HL-60/S4 treated with phorbol 12-myristate 13-acetate at 8.2 ng/mL for 4 days and 3 days (cell line): ENCODE data around the gene HDAC8.
"Not testable (repeated sequence)": the region's sequence is repeated elsewhere in the genome, so short reads cannot be mapped to it uniquely, and the experiment has no call there.

Source experiments
- in situ Hi-C: fragments of 300-500 bp; cut with MboI; formaldehyde crosslinking; loops from 2 replicates; pipeline ENCODE4 v1.15.0; 2022; ENCODE audit warnings: low sequenced_read_pairs

Gene HDAC8

DNA sequence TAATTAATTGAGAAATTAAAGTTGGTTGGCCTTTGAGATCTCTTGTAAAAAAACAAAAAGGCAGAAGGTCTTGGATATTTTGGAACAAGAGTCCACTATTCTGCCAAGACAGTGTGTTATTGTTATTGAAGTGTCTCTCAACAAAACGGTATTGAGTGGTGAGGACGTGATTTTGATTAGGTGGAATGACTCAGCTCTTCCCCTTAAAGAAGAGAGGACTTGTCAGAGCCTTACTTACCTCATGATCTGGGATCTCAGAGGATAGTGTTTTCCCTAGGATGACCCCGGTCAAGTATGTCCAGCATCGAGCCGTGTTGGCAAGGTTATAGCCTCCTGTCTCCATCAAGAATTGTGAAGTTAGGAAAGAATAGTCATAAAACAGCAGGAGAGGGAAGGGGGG lies 110.9 kb downstream of the HDAC8 start:
- in situ Hi-C loops, result no loop called here

DNA sequence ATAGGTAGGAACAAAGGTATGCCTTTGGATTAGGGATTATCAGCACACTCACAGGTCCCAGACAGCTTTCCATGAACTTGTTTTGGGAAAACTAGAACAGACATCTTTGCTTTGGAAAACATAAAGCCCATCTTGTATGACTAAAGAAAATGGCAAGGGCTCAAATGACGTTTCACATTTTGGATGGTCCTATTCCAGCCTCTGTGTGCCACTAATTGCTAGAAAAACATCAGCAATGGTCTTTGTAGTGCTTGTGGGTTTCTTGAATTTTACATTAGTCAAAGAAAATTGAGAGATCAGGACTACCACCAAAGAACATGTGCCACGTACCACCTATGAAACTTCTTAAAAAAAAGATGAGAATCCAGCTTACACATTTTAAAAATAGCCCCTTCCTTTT lies 111.4 kb downstream of the HDAC8 start:
- in situ Hi-C loops, result no loop called here

DNA sequence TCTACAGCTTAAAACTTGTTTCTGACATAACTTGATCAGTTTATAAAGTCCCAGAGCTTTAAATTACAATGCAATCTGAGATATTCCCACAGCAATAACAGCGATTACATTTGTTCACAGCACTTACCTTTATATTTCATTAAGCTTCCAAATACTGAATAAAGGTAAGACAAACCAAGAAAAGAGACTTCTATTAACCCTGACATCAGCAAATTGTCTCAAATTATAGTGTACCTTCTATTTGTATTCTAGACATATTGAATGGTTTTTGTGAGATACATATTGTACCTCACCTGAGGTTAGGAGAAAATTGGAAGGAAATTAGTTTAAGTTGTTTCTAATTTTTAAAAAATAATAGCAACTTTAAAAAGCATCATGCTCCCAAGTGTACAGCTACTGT lies 111.9 kb downstream of the HDAC8 start:
- in situ Hi-C loops, result no loop called here

DNA sequence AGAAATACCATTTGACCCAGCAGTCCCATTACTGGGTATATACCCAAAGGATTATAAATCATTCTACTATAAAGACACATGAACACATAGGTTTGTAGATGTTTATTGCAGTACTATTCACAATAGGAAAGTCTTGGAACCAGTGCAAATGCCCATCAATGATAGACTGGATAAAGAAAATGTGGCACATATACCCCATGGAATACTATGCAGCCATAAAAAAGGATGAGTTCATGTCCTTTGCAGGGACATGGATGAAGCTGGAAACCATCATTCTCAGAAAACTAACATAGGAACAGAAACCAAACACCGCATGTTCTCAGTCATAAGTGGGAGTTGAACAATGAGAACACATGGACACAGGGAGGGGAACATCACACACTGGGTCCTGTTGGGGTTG lies 123.6 kb downstream of the HDAC8 start:
- in situ Hi-C loops, result not testable (repeated sequence)

DNA sequence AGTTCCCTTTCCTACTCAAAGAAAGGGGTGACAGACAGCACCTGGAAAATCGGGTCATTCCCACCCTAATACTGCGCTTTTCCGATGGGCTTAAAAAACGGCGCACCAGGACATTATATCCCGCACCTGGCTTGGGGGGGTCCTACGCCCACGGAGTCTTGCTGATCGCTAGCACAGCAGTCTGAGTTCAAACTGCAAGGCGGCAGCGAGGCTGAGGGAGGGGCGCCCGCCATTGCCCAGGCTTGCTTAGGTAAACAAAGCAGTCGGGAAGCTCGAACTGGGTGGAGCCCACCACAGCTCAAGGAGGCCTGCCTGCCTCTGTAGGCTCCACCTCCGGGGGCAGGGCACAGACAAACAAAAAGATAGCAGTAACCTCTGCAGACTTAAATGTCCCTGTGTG lies 131.9 kb downstream of the HDAC8 start:
- in situ Hi-C loops, result not testable (repeated sequence)

DNA sequence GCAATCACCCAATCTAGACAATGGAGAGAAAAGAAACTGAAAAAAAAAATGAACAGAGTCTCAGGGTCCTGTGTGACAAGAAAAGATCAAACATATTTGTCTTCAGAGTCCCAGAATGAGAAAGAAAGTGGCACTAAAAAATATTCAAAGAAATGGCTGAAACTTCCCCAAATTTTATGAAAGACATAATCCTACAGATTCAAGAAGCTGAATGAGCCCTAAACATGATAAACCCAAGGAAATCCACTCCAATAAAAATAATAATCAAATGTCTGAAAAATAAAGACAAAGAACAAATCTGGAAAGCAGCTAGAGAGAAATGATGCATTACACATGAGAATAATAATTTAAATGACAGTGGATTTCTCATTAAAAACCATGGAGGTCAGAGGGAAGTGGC lies 136.6 kb downstream of the HDAC8 start:
- in situ Hi-C loops, result no loop called here

DNA sequence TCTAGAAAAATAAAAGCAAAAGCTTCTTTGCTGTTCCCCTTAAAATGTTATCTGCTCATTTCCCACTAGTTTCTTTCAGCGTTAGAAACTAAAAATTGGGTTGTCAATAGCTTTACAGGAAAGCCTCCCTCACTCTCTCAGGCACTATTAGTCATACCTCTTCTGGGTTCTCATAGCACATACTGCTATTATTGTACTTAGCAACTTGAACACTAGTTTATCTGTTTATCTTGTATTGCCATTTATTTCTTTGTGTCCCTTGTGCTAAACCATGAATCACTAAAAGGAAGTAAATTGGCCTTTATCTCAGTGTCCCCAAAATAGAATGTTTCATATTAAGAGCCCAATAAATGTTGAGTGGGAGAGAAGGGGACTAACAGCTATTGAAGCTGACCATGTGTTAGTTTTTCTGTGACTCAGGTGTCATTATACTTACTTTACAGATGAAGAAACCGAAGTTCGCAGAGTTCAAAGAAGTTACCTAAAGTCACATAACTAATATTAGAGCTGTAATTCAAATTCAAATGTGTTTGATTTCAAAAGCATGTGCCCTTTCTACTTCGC lies 142.2 kb downstream of the HDAC8 start:
- in situ Hi-C loops, result no loop called here

DNA sequence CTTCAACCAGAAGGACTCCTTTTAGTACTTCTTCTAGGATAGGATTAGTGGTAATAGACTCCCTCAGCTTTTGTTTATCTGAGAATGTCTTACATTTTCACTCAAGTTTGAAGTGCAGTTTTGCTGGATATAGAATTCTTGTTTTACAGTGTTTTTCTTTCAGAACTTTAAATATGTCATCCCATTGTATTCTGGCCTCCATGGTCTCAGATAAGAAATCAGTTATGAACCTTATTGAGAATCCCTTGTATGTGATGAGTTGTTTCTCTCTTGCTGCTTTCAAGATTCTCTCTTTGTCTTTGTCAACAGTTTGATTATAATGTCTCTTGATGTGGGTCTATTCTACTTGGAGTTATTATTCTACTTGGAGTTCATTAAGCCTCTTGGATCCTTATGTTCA lies 150.8 kb downstream of the HDAC8 start:
- in situ Hi-C loops, result no loop called here

DNA sequence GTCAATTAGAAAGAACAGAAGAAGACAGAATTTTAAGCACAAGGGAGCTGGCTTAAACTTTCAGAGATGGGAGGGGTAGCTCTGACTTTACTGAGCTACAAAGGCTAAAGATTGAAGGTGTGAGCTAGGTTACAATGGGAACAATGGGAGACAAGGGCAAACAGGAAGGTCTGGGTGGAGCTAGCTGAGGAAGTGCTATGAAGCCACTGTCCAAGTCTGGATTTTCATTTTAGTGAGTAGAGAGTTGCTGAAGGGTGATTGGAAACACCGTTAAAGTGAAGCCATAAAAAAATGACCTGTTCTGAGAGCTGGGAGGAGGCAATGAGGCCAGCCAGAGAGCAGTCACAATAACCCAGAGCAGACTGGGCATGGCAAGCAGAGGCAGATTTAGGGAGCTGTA lies 162.7 kb downstream of the HDAC8 start:
- in situ Hi-C loops, result no loop called here

DNA sequence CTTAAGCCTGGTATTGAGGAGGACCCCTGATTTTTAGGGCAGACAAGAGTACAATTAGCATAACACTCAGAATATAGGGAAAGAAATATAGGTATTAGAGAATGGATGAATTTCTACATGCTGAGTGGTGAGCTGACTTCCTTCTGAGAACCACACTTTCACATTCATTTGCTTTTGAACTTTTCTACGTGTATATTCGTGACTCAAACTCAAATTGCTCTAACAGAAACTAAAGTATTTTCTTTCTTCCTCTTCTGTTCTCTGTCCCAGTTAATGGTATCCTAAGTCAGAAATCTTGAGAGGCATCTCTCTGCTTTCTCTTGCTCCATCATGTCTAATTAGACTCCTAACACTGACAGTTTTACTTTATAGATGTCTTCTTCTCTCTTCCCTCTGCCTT lies 163.8 kb downstream of the HDAC8 start:
- in situ Hi-C loops, result no loop called here

DNA sequence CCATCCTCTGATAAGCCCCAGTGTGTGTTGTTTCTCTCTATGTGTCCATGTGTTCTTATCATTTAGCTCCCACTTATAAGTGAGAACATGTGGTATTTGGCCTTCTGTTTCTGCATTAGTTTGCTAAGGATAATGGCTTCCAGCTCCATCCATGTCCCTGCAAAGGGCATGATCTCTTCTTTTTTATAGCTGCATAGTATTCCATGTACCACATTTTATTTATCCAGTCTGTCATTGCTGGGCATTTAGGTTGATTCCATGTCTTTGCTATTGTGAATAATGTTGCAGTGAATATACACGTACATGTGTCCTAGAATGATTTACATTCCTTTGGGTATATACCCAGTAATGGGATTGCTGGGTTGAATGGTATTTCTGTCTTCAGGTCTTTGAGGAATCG lies 167.5 kb downstream of the HDAC8 start:
- in situ Hi-C loops, result not testable (repeated sequence)

DNA sequence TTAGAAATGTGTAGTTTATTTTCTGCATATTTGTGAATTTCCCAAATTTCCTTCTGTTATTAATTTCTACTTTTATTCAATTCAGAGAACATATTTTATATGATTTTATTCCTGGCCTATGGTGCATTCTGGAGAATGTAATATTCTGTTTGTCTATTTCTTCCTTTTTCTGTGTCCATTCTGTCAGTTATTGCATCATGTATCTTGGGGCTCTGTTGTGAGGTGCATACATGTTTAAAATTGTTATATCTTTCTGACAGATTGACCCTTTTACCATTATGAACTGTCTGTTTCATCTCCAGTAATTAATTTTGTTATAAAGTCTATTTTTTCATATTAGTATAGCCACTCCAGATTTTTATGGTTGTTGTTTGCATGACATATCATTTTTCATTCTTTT lies 170.0 kb downstream of the HDAC8 start:
- in situ Hi-C loops, result no loop called here

DNA sequence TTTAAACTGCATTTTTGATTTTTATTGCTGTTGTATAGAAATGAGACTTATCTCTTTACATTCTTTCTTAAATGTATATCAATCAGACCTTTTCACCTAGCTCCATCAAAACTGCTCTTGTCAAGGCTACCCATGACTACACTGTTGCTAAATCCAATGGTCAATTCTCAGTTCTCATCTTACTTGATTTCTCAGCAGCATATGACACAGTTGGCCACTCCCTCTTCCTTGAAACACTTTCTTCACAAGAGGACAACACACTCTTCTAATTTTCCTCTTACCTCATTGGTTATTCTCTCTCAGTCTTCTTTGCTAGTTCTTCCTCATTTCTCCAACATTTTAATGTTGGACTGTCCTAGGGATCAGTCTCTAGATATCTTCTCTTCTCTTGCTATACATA lies 172.8 kb downstream of the HDAC8 start:
- in situ Hi-C loops, result no loop called here

DNA sequence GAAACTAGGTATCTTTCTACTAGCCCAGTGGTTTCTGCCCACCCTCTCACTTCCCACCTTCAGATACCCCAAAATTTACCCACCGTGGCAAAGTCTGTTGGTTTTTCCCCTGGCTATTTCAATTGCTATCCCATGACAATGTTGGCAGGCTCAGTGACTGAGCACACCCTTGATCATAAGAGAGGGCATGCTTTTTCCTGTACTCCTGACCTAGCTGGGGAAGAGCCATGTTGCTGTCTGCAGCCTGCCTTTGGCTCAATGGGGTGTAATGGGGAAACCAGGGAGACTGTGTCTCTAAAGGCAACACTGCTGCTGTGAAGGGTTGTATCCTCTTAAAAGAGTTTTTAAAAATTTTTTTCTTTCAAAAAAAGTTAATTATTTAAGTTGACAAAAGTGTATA lies 176.5 kb downstream of the HDAC8 start:
- in situ Hi-C loops, result no loop called here

DNA sequence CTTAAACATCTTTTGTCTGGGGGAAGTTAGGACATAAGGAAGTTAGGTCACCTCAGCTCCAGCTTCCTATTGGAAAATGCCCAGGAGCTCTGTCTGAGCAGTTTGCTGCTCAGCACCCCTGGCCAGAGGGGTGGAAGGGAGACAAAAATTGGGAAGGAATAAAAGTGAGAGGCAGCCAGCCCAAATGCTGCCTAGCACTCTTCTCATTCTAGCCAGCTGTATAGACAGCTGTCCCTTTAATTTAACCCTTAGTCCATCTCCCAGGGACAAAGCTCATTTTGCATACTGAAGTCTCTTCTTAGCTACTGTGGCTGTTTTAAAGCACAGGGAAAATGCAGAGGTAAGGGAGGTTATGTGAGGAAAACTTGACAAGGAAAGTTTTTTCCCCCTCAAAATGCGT lies 177.4 kb downstream of the HDAC8 start:
- in situ Hi-C loops, result no loop called here

DNA sequence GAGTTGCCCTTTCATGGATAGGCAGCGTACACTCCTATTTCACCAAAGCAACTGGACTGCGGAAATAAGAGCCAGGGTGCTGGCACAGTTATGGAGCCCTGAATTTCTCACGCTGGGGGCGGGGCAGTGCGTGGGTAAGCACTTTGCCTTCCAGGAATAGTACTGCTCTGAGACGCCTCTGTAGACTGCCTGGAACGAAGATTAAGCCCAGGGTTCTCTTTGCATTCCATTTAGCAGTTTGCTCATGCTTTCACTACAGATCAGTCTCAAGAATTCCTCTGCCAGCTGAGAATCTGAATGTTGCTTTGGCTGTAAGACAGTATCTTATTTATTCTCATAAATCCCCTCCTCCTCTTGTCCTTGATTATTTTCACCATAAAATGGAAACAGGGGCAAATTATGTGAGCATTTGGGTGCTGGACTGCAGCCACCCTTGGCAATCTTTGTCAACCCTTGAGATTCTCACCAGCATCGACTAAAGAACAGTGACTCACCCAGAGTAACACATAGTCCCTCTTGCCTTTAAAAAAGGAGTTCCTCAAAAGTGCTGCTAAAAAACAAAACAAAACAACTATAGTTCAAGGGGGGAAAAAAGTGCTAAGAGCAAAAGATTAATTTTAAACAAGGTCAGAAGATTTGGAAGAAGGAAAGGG lies 178.0 kb downstream of the HDAC8 start:
- in situ Hi-C loops, result no loop called here

DNA sequence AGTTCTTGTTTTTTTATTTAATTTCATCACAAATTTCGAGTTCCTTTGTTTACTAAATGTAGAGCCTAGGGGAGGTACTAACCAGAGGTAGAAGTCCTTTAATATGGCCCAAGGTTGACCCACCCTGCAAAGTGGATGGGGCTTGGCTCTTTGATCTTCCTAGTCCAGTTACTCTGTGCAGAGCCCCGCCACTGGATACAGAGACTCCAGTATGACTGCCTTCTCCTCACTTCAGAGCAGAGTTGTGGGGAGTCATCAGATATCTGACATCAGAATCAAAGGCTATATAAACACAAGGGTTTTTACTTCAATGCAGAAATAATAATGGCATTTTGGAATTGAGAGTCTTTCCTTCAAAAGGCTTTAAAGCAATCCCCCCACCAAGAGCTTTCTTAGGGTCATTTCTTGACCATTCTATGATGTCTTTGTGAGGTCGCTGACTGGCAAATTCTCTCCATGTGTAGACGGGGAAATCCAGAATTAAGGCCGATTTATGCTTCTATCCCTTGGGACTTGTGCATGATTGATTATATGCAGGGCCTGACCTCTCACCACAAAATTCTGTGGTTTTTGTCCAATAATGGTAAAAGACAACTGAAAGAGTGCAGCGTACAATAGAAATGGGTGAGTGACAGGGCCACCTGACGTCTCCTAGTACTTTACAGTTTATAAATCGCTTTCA lies 178.7 kb downstream of the HDAC8 start:
- in situ Hi-C loops, result no loop called here

DNA sequence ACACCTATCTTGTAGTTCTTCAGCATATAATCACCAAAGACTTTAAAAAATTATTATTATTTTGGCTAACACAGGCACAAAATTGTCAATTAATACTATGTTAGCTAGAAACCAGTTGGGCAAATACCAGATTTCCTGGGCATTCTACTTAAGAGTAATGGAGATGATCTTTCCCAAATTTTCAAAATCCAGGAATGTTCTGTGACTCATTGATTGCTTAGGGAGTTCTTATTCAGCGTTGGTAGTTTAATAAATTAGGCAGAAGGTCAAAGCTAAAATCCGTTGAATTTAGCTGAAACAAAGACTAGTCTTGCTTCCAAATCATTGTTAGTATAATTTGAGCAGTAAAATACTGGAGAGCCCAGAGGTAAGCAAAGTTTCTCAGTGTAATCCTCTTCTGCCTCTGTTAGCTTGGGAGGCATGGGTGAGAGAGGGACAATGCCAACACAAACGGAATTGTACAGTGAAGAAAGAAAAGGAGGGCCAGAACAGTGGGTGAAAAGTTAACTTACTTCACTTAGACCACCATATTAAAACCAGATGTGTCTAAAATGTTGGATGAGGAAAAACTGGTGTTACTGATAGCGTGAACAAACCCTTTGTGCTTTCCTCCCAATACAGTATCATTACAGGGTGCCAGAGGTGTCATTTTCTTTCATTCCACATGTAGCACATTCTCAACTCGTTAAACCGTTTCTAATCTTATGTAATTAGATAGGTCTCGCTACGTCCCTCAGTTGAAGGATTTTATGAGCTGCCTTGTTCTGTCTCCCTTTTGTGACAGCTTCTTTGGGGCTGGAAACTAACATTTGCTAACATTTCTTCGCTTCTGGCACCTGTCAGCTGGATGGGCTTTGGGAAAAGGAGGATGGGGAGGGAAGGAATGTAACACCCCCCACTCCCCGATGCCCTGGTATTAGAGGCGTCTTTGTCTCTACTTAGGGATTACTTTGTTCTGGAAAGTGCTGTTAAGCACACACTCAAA lies 179.5 kb downstream of the HDAC8 start:
- in situ Hi-C loops, result no loop called here

DNA sequence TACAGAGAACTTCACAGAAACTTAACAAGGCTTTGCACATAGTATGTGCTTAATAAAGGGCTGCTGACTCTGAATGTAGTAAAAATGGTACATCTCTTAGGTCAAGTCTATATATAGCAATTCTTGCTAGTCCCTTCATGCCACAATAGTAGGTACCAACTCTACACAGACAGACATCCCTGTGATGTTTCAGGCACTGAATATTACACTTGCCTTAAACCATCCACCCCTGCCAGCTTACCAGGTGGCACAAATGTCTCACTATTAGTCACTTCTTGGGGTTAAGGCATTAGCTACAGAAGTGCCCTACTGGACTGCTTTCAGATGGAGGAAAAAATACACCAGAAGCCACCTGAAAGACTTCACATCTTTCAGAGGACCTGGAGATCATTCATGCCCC lies 180.6 kb downstream of the HDAC8 start:
- in situ Hi-C loops, result no loop called here

DNA sequence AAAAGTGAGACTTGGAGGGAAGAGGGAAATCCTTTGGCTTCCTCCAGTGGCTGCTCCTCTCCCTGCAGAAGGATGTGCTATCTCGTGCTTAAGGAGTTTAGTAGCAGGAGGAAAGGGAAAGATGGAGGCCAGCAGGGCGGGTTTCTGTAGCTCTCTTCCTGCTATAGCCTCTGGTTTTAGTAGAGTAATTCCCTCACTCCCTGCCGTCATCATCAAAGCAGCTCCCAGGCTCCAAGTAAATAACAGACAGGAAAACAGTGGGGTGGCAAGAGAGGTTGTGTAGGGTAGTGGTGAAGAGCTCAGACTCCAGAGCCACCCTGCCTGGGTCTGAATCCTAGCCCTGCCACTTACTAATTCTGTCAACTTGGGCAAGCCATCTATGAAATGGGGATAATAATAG lies 185.4 kb downstream of the HDAC8 start:
- in situ Hi-C loops, result no loop called here

DNA sequence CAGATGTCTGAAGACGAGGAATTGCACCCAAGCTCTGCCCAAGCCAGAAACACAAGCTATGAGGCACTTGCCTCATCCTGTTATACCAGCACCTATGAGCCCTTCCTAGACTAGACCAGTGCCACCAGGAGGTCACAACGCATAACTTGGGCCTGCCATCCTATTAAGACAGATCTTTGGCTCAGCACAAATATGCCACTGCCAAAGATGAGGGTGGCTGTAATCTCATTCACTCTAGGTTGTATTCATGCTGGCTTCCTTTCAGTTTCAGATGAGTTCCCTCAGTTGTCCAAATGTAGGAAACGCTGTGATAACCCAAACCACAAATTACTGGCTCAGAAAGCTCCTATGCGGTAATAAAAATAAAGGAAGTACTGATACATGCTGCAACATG lies 190.4 kb downstream of the HDAC8 start:
- in situ Hi-C loops, result no loop called here
